Stomach (tissue), 4 donors: ENCODE data around the gene JUN.

Experiments used
- EP300 ChIP-seq: sonication (generic); formaldehyde crosslinking; IDR thresholded peaks from one replicate; pipeline ENCODE4 v1.6.1; 2017; ENCODE audit warnings: antibody characterized with exemption
- POLR2A ChIP-seq, 4 donors: fragments of 450-650 bp; IDR thresholded peaks; one replicate each; pipeline ENCODE4 v1.6.1; 2016; ENCODE audit warnings: antibody characterized with exemption in 4 of 4, control low read depth in 2 of 4, mild to moderate bottlenecking in 1 of 4, moderate library complexity in 1 of 4

DNA sequence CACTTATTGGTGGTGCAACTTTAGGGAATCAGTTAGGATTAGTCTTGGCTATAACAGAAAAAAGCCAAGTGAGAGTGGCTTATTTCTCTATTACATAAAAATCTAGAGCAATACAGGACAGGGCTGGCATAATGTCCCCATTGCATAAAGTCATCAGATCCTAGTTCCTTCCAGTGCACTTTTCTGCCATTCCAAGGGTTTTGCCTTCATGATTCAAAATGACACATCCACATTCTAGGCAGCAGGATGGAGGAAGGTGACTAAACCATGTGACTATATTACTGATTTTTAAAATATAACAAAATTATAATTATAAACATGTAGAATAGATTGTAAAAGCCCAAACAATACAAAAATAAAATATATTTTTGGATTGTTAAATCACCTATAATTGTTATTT, 18.8 kb downstream of the JUN start:
- no peak for TF ChIP-seq POLR2A (IDR thresholded peaks at IDR 0.05)
- TF ChIP-seq EP300: no peak
